GM15510 (cell line): Measurements from ENCODE around the gene BTBD17.

Experiments
- POLR2A ChIP-seq: IDR thresholded peaks from 3 replicates; pipeline ENCODE4 v1.6.1; 2011; ENCODE audit warnings: borderline replicate concordance; ENCODE audit not compliant: insufficient read length; ENCODE audit errors: extremely low read depth

Gene BTBD17

DNA sequence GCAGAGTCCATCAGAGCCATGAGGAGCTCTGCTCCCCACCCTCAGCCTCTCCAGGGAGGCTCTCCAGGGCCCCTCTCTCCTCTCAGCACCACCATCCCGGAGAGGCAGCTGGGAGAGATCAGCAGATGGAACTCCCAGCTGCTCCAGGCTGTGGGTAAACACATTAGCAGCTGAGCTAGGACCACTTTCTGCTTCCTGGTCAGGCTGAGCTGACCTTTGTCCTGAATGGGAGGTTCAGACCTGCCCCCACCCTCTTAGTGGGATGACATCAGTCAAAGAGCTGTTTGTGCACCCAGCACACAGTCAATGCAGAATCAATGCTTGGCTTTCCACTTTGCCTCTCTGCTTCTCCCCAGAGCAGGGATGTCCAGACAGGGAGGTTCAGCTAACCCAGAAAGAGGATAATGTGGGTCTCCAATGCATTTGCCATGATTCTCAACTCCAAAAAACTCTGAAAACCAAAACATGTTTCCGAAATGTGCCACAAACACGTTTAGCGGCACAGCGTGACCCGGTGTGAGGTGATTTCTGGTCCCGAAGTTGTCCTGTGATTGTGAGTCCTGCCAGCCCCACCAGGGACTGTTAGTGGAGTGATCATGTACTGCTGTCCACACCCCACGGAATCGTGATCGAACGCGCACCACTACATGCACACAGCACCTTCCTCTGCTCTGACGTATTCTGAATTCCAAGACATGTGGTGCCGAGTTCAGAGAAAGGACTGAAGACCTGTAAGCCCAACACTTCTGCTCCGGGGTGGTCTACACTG lies 12.4 kb upstream of the BTBD17 start:
- TF ChIP-seq POLR2A, result no peak

DNA sequence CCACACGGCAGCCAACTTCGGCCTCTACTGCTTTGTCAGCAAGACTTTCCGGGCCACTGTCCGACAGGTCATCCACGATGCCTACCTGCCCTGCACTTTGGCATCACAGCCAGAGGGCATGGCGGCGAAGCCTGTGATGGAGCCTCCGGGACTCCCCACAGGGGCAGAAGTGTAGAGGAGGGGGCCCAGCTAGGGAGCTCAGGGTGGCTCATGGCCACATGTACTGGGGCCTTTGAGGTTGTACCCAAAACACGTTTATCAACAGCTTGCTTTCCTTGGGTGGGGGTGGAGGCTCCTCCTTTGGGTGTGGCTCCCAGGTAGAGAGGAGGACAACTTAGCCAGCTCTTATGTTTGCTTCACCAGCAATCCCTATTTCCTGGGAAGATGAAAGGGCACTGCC lies 10.8 kb upstream of the BTBD17 start:
- TF ChIP-seq POLR2A, result no peak

DNA sequence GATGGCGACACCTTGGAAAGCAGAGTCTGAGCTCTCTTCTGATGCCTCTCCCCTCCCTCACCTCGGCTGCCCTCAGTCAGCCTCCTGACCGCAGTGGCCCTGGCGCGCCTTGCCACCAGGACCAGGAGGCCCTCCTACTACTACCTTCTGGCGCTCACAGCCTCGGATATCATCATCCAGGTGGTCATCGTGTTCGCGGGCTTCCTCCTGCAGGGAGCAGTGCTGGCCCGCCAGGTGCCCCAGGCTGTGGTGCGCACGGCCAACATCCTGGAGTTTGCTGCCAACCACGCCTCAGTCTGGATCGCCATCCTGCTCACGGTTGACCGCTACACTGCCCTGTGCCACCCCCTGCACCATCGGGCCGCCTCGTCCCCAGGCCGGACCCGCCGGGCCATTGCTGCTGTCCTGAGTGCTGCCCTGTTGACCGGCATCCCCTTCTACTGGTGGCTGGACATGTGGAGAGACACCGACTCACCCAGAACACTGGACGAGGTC lies 10.0 kb upstream of the BTBD17 start:
- no peak for TF ChIP-seq POLR2A

DNA sequence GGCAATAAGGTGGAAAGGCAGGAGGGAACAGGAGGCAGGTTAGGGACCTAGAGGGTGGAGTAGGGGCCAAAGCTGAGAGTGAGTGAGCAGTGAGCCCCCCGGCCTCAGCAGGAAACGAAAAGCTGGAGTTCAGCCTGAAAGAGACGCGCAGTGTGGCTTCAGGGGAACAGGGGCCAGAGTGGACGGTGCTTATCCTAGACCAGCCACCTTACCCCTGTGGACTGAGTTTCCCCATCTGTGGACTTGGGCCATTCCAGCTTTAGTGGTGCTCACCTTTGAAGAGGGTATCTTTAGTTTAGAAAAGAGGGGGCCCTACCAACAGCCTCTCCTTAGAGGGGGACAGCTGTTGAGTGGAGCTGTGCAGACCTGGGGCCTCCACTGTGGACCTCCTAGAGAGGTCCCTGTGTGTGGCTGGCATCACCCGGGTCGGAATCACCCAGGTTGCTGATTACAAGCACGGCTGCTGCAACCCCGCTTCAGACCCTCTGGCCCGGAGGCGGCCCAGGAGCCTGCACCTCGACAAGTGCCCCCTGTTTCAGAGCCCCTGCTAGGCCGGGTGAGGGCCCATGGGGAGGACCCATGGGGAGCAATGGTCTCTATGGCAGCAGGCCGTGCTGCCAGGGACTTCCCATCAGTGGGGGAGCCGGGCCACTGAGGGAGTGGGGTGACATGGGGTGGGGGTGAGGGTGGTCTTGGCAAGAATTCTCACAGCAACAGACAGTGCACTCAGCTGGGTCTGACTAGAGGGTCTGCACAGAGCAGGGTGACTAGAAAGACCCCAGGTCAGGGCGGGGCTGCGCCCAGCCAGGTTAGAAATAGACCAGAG lies 8.2 kb upstream of the BTBD17 start:
- no peak for TF ChIP-seq POLR2A

DNA sequence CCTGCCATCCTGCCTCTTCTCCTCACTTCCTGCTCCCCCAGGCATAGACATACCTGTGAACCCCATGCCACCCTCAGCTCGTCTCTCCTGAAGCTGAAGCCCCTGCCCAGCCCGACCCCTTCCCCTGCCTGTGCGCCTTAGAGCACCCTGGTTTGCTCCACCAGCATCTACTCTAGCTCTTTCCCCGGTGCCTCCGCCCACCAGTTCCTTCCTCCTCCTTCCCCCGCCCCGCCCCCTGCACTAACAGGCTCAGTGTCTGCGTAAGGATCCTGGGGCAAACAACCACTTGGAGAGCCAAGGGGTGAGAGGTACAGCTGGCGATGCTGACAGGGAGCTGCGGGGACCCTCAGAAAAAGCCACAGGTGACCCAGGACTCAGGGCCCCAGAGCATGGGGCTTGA lies 7.6 kb upstream of the BTBD17 start:
- no peak for TF ChIP-seq POLR2A

DNA sequence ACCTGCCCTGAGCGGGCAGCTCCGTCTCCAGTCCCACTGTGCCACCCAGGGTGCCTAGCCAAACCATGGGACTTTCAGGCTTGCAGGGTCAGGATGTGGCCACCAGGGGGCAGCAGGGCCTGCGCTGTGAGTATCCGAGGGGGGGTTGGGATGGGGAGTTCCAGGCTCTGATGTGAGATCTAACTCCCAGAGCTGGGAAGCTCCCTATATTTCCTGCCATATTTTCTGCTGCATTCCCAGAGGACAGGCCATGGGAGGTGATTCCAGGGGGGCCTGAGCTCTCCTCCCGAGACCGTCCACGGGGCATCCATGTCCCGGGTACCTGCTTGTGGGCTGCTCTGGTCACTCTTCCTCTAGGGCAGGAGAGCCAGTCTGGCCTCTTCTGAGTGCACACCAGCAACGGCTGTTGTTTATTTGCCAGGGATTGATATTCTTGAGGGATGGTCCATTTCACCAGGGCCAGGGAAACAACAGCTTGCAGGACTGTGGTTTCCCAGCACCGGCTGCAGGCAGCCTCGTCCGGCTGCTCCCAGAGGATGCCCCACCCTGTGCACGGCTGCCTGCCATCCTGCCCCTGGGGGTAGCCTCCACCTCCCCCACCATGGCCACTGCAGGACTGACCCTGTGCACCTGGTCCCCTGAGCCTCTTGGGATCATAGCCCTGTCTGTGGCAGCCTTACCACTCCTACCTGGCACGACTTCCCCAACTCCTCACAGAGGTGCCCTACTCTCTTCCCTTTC lies 6.8 kb upstream of the BTBD17 start:
- TF ChIP-seq POLR2A, result no peak

DNA sequence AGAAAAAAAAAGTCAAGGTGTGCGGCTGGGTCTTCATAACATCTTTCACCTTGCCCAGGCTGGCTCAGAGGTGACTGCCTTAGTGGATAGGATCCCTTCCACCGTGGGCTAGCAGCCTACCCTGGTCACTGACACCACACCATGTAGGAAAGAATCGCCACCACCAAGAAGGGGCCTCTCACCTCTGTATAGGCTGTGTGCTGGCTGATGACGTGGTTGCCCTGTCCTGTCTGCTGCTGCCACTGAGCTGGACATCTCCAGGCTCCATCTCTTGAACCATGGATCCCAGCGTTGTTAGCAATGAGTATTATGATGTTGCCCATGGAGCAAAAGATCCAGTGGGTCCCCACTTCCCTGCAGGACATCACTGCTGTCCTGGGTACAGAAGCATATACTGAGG lies 5.5 kb upstream of the BTBD17 start, which contains the start of gene GPR142:
GPR142 (plus strand) TSS at position 301 of the 400 bp plus-strand sequence. CDS start 2,035 bp downstream, outside the sequence.
- no peak for TF ChIP-seq POLR2A

DNA sequence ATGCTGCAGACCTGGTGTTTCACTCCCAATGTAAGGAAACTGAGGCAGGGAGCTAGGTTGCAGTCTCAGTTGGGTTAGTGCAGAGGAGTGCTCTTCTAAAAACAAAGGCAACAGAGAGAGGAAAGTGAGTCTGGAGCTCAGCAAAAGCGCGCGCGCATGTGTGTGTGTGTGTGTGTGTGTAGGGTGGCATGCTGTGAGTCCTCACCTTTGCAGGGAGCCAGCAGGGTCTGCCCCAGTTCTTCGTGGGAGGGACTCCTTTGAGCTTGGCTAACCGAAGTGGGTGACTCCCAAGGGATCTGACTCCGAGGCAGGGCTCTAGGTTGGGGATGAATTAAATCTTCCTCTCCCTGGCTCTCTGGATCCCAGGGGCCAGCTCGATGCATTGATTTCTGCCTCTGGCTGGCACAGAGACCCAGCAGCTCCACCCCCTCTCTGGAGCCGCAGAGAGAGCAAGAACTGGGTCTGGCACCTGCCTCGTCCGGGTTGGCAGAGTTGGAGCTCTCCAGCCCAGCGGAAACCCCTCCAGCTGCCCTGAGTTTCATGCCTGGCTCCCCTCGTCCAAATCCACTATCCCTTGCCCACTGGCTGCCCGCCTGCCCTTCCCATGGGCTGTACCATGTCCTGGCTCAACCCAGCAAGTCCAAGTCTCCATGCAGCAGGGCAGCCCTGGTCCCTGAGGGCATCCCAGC lies 1.3 kb upstream of the BTBD17 start:
- TF ChIP-seq POLR2A, result no peak

DNA sequence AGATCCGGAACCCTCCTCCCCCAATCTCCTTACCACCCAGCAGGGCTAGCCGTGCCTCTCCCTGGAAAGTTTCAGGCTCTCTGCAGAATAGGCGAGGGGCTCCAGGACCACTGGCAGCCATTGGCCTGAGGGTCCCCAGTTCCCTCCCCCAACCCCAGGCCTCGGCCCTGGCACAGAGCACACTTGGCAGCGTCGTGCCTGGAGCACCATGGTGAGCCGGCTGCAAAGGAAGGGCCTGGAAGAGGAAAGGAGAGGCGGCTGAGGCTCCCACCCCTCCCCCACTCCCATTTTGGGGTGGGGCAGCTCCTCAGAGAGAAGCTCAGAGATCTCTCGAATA lies 369 bp upstream of the BTBD17 start:
- no peak for TF ChIP-seq POLR2A

DNA sequence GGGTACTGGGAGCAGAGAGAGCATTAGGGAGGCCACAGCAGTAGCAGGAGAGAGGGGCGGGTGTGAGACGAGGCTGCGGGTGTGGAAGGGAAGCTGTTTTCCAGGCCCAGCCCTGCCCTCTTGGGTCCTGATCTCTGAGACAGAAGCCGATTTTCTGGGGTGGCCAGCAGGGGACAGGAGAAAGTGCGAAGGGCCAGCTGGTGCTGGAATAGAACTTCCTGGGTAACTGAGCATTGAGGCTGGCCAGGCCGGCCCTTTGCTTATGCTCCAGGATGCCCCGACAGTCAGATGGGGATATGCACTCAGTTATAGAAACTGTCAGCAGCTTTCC lies 804 bp downstream of the BTBD17 start:
- no peak for TF ChIP-seq POLR2A

DNA sequence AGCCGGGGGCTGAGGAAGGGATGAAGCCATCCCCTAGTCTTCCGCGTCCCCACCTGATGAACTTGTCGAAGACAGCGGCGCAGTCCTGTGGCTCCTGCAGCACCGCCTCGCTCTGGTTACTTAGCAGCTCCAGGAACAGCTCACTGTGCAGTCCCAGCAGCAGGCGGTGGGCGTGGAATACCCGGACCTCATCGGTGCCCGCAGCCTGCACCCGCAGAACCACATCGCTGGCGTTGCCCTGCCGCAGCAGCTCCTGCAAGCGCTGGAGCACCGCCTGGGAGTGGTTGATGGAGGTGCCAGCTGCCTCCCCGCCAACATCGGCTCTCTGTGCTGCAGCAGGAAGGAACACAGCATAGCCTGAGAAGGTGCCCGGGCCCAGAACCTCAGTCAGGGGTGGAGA lies 1.8 kb downstream of the BTBD17 start:
- TF ChIP-seq POLR2A, result no peak

DNA sequence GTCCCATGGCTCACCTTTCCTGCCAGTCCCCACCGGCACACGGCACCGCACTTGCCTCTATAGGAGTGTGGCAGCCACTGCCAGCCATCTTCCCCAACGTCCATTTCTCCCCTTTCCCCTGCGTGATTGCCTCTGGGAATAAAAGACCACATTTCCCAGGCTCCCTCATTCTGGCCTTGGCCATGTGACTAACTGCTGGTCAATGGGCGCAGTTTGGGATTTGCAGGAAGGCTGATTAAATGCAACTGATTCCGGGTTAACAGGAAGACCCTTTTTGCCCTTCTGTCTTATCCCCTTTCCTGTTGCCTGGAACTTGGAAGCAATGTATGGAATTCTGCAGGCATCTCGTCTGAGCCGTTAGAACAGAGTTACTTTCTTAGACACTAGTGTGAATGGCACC lies 3.0 kb downstream of the BTBD17 start:
- TF ChIP-seq POLR2A, result no peak

DNA sequence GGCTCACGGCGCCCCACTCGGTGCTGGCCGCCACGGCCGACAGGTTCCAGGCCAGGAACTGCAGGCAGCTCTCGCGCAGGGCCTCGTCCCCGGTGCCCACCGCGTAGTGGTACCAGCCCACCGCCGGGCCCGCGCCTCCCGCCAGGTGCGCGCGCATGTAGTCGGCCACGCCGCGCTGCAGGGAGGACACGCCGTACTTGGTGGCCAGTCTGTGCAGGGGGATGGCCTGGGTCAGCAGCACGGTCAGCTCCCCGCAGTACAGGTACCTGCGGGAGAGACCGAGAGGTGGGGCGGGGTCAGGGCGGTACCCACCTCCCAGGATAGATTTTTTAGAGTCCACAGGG lies 4.2 kb downstream of the BTBD17 start:
- no peak for TF ChIP-seq POLR2A

DNA sequence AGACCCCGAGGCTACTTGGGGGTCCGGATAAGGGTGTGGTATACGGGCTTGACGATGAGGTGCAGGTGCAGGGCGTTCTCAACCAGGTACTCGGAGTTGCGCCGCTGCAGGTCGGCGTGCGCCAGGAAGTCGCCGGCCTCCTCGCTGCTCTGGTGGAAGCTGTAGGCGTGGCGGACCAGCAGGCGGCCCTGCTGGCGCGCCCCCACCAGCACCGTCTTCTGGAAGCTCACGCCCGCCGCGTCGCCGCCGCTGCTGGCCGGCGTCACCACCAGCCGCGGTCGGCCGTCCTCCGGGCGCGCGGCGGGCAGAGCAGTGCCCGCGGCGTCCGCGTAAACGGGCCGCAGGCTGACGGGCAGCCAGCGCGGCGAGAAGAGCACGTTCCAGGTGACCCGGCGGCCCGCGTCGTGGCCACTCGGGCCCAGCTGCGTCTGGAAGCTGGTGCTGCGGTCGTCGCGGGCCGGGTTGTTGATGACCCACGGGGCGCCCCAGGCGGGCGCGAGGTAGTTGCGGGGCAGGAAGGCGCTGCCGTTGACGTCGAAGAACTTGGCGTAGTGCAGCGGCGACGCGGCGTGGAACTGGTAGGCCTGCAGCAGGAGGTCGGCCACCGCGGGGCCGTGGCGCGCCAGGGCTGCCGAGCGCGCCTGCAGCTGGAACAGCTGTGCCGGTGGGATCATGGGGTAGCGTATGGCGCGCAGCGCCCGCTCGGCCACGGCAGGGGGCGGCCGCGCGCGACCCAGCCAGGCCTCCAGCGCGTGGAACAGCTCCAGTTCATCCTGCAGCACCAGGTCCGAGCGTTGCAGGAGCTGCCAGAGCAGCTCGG lies 4.8 kb downstream of the BTBD17 start:
- no peak for TF ChIP-seq POLR2A
